Measurements from ENCODE around the gene KLK8.
"Not testable (repeated sequence)": the region's sequence is repeated elsewhere in the genome, so short reads cannot be mapped to it uniquely, and the experiment has no call there.

GRCh38 chr19:50969810-50970209 is 31.6 kb downstream of the KLK8 start:
- TF ChIP-seq CTCF (conservative IDR thresholded peaks at IDR 0.05 in 1 of 2, IDR thresholded peaks at IDR 0.05 in 1 of 2; ENCODE audit: extremely low read depth in 1 of 2, insufficient read depth in 1 of 2, low read depth in 1 of 2, low read length in 2 of 2); EZH2 (IDR thresholded peaks at IDR 0.05; ENCODE audit: borderline replicate concordance, low read length): not testable (repeated sequence)
